Mesothelial cell of epicardium (in vitro differentiated cells): Measurements from ENCODE around the gene ARL14. TPM values are rescaled to one million over a fixed set of nuclear protein-coding genes. Genes with fewer than 3 reads are reported as not detected.

ENCODE experiments used
- DNase-seq, 2 experiments: peaks; one replicate each; pipeline ENCODE4 v3.0.0; 2021; ENCODE audit warnings: low spot score in 2 of 2; ENCODE audit not compliant: unreplicated experiment in 2 of 2
- H3K27ac Mint-ChIP-seq: 2 replicates; pipeline ENCODE4 v1.8.0; 2021; ENCODE audit warnings: mixed read lengths
- H3K27me3 Mint-ChIP-seq: 2 replicates; pipeline ENCODE4 v1.8.0; 2021; ENCODE audit warnings: low read depth, mixed read lengths
- H3K36me3 Mint-ChIP-seq: 2 replicates; pipeline ENCODE4 v1.8.0; 2021; ENCODE audit warnings: mixed read lengths
- H3K4me1 Mint-ChIP-seq: 2 replicates; pipeline ENCODE4 v1.8.0; 2021; ENCODE audit warnings: mixed read lengths
- H3K4me3 Mint-ChIP-seq: 2 replicates; pipeline ENCODE4 v1.8.0; 2021; ENCODE audit warnings: mild to moderate bottlenecking, moderate library complexity, mixed read lengths
- H3K9me3 Mint-ChIP-seq: 2 replicates; pipeline ENCODE4 v1.8.0; 2021; ENCODE audit warnings: mixed read lengths
- total RNA-seq: library from RNA; stranded (reverse); gene quantifications from 3 replicates; pipeline ENCODE4 v1.2.1, GENCODE V29; 2021
- TF ChIP-seq, protein P1 (sequence below): fragments of 200-600 bp; sonication (generic); IDR thresholded peaks from one replicate; pipeline ENCODE4 v1.5.0; 2021; ENCODE audit warnings: antibody characterized with exemption; ENCODE audit not compliant: unreplicated experiment

ARL14 gene
- total RNA-seq, 1 donor from 2014 or later: not detected

DNA sequence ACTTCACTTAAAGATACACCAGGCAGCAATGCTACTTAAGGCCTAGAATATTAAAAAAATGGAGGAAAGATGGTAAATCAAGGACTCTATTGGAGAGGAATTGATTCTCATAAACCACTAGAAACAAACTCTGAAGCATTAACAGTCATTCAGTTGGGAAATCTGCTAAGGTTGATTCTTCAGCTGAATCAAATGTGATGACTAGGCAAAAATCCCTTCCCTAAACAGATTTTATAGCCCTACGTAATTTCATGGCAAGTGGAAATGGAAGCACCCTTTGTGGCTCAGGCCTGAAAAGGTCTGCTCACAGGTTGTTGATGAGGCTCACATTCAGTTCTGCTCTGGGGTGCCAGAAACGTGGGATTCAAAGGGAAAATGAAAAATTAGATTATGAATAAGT is 38.8 kb upstream of the ARL14 start:
- Mint-ChIP-seq H3K36me3 (no peaks in the 10 kb centered on the region), H3K27ac (no peak overlapping the region), H3K4me3 (no peak overlapping the region), H3K4me1 (peaks cover 4% of the 10 kb centered on the region), H3K9me3 (no peaks in the 10 kb centered on the region), H3K27me3 (no peaks in the 10 kb centered on the region)
- TF ChIP-seq, protein P1, sequence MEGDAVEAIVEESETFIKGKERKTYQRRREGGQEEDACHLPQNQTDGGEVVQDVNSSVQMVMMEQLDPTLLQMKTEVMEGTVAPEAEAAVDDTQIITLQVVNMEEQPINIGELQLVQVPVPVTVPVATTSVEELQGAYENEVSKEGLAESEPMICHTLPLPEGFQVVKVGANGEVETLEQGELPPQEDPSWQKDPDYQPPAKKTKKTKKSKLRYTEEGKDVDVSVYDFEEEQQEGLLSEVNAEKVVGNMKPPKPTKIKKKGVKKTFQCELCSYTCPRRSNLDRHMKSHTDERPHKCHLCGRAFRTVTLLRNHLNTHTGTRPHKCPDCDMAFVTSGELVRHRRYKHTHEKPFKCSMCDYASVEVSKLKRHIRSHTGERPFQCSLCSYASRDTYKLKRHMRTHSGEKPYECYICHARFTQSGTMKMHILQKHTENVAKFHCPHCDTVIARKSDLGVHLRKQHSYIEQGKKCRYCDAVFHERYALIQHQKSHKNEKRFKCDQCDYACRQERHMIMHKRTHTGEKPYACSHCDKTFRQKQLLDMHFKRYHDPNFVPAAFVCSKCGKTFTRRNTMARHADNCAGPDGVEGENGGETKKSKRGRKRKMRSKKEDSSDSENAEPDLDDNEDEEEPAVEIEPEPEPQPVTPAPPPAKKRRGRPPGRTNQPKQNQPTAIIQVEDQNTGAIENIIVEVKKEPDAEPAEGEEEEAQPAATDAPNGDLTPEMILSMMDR: no peak
- DNase-seq: no peak

GRCh38 chr3:160641665-160642309 is 35.2 kb upstream of the ARL14 start:
- Mint-ChIP-seq H3K9me3 (no peaks in the 10 kb centered on the region), H3K36me3 (no peaks in the 10 kb centered on the region), H3K27ac (no peak overlapping the region)

DNA sequence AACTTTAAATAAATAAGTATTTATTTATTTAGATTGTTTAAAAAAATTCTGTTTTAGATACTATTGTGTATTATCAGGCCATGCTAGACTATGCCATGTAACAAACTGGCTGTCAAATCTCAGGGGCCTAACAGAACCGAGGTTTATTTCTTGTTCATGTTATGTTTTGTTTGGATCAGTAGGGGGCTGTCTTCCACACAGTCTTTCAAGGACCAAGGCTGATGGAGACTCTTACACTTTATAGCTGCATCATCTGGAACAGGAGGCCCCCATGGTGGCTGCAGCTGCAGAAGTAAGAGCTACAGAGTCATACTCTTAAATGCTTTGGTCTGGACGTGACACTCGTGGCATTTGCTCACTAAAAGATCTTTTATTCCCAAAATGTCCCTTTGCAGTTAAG is 33.0 kb upstream of the ARL14 start:
- H3K27me3 Mint-ChIP-seq: no peaks in the 10 kb centered on the region
- peaks cover 4% of the 10 kb centered on the region for H3K4me1 Mint-ChIP-seq
- H3K4me3 Mint-ChIP-seq: no peak overlapping the region
- no peaks in the 10 kb centered on the region for H3K36me3 Mint-ChIP-seq
- H3K9me3 Mint-ChIP-seq: no peaks in the 10 kb centered on the region
- TF ChIP-seq, protein P1: no peak
- DNase-seq: no peak
- no peak overlapping the region for H3K27ac Mint-ChIP-seq

More at GRCh38 chr3:160641665-160642309, 35.2 kb upstream of the ARL14 start:
- no peak for DNase-seq
- H3K4me1 Mint-ChIP-seq: peaks cover 4% of the 10 kb centered on the region
- no peak overlapping the region for H3K4me3 Mint-ChIP-seq
- no peaks in the 10 kb centered on the region for H3K27me3 Mint-ChIP-seq
- TF ChIP-seq, protein P1: no peak

GRCh38 chr3:160644491-160644890 is 32.5 kb upstream of the ARL14 start:
- Mint-ChIP-seq H3K27ac (no peak overlapping the region), H3K27me3 (no peaks in the 10 kb centered on the region), H3K4me1 (peaks cover 4% of the 10 kb centered on the region), H3K4me3 (no peak overlapping the region), H3K36me3 (no peaks in the 10 kb centered on the region), H3K9me3 (no peaks in the 10 kb centered on the region)
- TF ChIP-seq, protein P1: no peak
- no peak for DNase-seq

- Mint-ChIP-seq H3K4me1 (no peaks in the 10 kb centered on the region), H3K9me3 (no peaks in the 10 kb centered on the region), H3K27ac (no peak overlapping the region), H3K4me3 (no peak overlapping the region), H3K36me3 (no peaks in the 10 kb centered on the region), H3K27me3 (no peaks in the 10 kb centered on the region)
- TF ChIP-seq, protein P1: no peak
- no peak for DNase-seq
These were observed 28.3 kb upstream of the ARL14 start for GRCh38 chr3:160648701-160649100.
